ENCODE measurements around the gene IL17F.
A peak's percentile ranks its signal among the peaks of the same experiment; 100 is the strongest.

Gene IL17F

DNA sequence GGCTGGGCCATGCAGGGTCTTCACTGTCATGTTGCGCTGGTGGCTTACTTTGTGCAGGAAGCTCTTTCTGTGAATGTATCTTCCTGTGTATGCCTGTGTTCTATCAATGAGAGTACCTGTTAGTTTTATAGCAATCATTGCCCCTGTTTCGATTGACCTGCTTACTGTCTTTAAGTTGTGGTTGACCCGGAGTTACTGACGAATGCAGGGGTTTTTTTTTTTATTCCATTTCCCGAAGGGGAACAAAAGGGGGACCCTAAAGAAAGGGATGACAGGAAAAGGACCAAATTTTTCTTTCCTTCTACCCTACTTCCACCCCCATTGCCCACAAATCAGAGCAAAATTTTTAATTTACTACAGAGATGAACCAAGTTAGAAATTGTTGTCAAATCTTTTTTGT, at the start of gene IL17F:
Gene IL17F, minus strand, starts transcription at position 101 of the 400 bp plus-strand sequence. Its CDS starts 71 bp downstream, at position 30.
- no peak for DNase-seq (ENCODE audit: low read depth, low spot score)
- no peak within 1 kb of the TSS for H3K27ac ChIP-seq

GRCh38 chr6:52293067-52293466, 48.8 kb upstream of the IL17F start:
- no peak for DNase-seq (ENCODE audit: low read depth, low spot score)
- H3K27ac ChIP-seq, result no peak overlapping the region

GRCh38 chr6:52288841-52289240, 44.5 kb upstream of the IL17F start:
- no peak for DNase-seq (ENCODE audit: low read depth, low spot score)
- H3K27ac ChIP-seq, result no peak overlapping the region

- DNase-seq (ENCODE audit: low read depth, low spot score), result no peak
- H3K27ac ChIP-seq, result no peak overlapping the region
Observed at GRCh38 chr6:52288216-52288615, 43.9 kb upstream of the IL17F start.

- no peak for DNase-seq (ENCODE audit: low read depth, low spot score)
- no peak overlapping the region for H3K27ac ChIP-seq
Observed at GRCh38 chr6:52286798-52287432, 42.6 kb upstream of the IL17F start.

GRCh38 chr6:52285177-52286068, 41.1 kb upstream of the IL17F start:
- H3K27ac ChIP-seq, result no peak overlapping the region
- DNase-seq (ENCODE audit: low read depth, low spot score), result no peak

- DNase-seq (ENCODE audit: low read depth, low spot score), result peak; percentile 94
- H3K27ac ChIP-seq, result peak within 1 kb of the TSS; percentile 13
Observed at GRCh38 chr6:52284460-52285176, 40.3 kb upstream of the IL17F start, which contains the start of gene MCM3. MCM3 (minus strand) TSS chr6:52284742; CDS start chr6:52284674, 68 bp downstream.

- no peak for DNase-seq (ENCODE audit: low read depth, low spot score)
- peak overlapping the region; percentile 13 for H3K27ac ChIP-seq
Observed at GRCh38 chr6:52284131-52284459, 39.8 kb upstream of the IL17F start.

DNA sequence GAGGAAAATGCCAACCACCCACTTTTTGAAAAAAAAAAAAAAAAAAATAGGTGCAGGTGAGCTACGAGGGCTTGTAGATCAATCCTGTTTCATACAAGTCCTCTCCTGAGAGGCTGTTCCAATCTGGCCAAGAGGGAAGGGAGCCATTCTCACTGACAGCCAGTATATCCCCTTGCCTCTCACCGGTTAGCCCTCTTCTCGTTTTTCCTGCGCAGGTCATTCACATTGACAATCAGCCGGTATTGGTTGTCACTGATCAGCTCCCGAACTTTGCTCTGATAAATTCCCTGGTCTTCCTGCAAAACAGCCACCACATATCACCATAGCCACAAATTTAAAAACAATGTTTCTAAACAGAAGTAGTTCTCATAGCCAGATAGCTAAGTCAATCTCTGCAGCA, 38.8 kb upstream of the IL17F start:
- no peak overlapping the region for H3K27ac ChIP-seq
- no peak for DNase-seq (ENCODE audit: low read depth, low spot score)

- no peak for DNase-seq (ENCODE audit: low read depth, low spot score)
- no peak overlapping the region for H3K27ac ChIP-seq
Observed at GRCh38 chr6:52276130-52276529, 31.8 kb upstream of the IL17F start.

DNA sequence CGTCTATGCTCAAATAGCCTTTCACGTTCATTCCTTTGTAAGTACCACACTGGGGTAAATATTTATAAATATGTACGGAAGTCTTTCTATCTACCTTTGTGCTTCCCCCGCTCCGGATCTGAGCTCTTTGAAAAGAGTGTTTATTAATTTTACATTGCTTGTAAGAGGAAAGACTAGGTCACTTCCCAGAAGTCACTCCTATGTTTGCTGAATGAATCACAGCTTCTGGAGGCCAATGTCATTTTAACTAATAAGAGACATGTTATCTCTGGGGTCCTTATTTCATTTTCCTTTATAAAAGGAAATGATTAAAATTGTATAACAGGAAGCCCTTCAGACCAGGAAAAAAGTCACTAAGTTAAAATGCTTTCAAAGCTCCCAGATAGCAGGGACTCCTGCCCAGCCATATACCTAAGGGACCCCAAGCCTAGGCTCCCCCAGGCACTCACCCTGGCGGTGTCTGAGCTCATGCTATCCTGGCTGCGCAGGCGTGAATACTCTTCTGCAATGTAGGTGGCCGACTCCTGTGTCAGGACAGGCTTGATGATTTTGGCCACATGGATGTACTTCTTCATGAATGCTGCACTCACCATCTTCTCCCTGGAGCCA, 27.7 kb upstream of the IL17F start:
- H3K27ac ChIP-seq, result no peak overlapping the region
- no peak for DNase-seq (ENCODE audit: low read depth, low spot score)

- DNase-seq (ENCODE audit: low read depth, low spot score), result no peak
- no peak overlapping the region for H3K27ac ChIP-seq
Observed at GRCh38 chr6:52263709-52264540, 19.6 kb upstream of the IL17F start.

DNA sequence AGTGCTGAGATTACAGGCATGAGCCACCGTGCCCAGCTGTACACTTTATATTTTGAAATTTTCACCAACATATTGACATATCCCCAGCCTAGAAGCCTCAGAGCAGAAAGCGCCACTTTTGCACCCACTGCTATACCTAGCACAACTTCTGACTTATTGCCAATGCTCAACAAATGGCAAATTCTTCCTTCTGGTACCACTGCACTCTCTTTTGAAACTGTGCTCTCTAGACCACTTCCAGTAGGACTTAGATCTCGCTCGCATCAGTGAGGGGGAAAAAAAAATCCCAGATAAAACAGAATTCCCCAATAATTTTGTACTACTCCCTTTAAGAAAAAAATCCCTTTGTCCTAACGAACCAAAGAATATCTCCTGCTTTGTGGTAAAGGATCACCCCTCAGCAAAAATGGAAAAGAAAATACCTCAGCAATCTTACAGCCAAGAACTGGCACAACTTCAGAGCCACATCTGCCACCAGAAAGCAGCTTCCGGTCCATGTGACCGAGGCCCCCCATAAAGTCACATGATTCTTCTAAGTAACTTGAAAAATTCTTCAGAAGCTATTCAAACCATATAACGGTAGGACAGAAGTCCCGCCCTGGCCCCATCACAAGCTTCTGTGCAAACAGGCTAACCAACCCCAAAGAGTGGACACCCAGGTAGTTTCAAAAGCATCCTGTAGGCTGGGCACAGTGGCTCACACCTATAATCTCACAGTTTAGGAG, 18.5 kb upstream of the IL17F start:
- DNase-seq (ENCODE audit: low read depth, low spot score), result no peak
- H3K27ac ChIP-seq, result no peak overlapping the region

GRCh38 chr6:52261229-52261628, 16.9 kb upstream of the IL17F start:
- H3K27ac ChIP-seq, result no peak overlapping the region

DNA sequence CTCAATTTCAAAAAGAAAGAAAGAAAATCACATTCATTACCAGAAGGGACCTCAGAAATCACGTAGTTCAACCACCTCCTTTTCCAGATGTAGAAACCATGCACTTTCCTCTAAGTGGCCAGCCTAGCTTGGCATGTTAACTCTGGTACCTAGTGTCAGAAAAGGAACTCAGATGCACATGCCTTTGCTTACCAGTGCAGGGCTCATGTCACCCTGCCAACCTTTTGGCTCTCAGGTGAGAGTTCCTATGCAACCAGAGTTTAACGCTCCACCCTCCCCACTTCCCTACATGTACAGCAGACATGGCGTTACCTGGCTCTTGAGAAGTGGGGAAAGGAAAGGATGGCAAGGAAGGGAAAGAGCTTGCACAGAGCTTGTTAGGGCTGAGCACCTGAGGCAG, 16.3 kb upstream of the IL17F start:
- no peak overlapping the region for H3K27ac ChIP-seq
- DNase-seq (ENCODE audit: low read depth, low spot score), result no peak

More at GRCh38 chr6:52261229-52261628, 16.9 kb upstream of the IL17F start:
- DNase-seq (ENCODE audit: low read depth, low spot score), result no peak

DNA sequence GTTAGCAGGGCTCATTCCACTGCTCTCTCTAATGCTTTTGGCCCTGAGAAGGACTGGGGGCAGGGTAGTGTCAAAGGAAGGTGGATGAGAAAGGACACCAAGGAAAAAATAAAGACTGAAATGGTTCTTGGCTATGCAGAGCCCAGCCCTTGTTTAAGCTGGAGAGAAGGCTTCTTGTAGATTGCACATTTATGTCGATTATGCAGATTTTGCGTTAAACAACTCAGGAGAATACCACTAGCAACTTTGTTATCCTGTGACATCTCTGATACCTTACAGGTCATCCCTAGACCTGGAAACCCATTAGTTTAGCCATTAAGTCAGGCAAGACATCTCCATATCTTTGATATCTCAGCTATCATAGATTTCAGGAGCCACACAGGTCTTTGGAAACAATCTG, 11.1 kb upstream of the IL17F start:
- no peak overlapping the region for H3K27ac ChIP-seq
- DNase-seq (ENCODE audit: low read depth, low spot score), result no peak

GRCh38 chr6:52254731-52255378, 10.6 kb upstream of the IL17F start:
- no peak overlapping the region for H3K27ac ChIP-seq
- no peak for DNase-seq (ENCODE audit: low read depth, low spot score)

DNA sequence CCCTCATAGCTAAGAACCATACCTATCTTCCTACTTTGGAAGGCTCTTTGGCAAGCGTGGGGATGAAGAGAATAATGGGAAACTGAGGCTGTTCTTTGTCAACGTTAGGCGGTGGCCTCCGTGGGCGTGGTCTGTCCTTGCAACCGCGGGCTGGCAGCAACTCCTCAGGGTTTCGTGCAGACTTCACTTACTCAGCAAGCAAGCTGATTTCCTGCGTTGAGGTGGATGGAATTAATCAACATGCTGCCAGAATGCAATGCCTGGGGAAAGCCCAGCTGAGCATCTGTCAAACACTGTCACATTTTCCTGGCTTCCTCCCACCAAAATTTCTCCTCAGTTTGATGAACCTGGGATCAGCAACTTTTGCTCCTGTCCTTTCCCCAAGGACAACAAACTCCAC, 9.2 kb upstream of the IL17F start:
- H3K27ac ChIP-seq, result no peak overlapping the region
- no peak for DNase-seq (ENCODE audit: low read depth, low spot score)

- DNase-seq (ENCODE audit: low read depth, low spot score), result no peak
- no peak overlapping the region for H3K27ac ChIP-seq
Observed at GRCh38 chr6:52251113-52251512, 6.8 kb upstream of the IL17F start.

Data from epithelial cell of prostate (primary cell).